HFFc6 (cell line): ENCODE data around the gene AQP1. TPM values are rescaled to one million over a fixed set of nuclear protein-coding genes. Genes with fewer than 3 reads are reported as not detected.

Experiments
- DNase-seq: peaks from one replicate; pipeline ENCODE4 v3.0.0-alpha.2; 2018
- H3K27ac Mint-ChIP-seq: 2 replicates; pipeline ENCODE4 v1.8.0; 2020; ENCODE audit warnings: mild to moderate bottlenecking, mixed read lengths
- H3K27me3 Mint-ChIP-seq: 2 replicates; pipeline ENCODE4 v1.8.0; 2021; ENCODE audit warnings: mild to moderate bottlenecking, moderate library complexity, mixed read lengths; ENCODE audit not compliant: insufficient read depth
- H3K36me3 Mint-ChIP-seq: 2 replicates; pipeline ENCODE4 v1.8.0; 2021; ENCODE audit warnings: low read depth, mixed read lengths
- H3K4me1 Mint-ChIP-seq: 2 replicates; pipeline ENCODE4 v1.8.0; 2020; ENCODE audit warnings: low read depth, mixed read lengths
- H3K4me3 Mint-ChIP-seq: 2 replicates; pipeline ENCODE4 v1.8.0; 2020; ENCODE audit warnings: mild to moderate bottlenecking, moderate library complexity, mixed read lengths
- H3K9me3 Mint-ChIP-seq: 2 replicates; pipeline ENCODE4 v1.8.0; 2020; ENCODE audit warnings: mild to moderate bottlenecking, mixed read lengths
- total RNA-seq, 6 experiments: library from RNA; stranded (reverse); fragmentation: NEBNext Ultra II Directional; extraction: Animal tissue kit (Norgen Biotek cat#: 25700); gene quantifications; 2 replicates in 1 of 6; 3 replicates in 5 of 6; pipeline ENCODE4 v1.2.3, GENCODE V29; 2021
- TF ChIP-seq, protein P1 (sequence below): fragments of 200-600 bp; sonication (generic); IDR thresholded peaks from 2 replicates; pipeline ENCODE4 v1.5.0; 2021; ENCODE audit warnings: antibody characterized with exemption, mild to moderate bottlenecking

AQP1 gene
- total RNA-seq, 6 experiments from 2014 or later, result 0.40 to 0.94 (median 0.57) TPM

DNA sequence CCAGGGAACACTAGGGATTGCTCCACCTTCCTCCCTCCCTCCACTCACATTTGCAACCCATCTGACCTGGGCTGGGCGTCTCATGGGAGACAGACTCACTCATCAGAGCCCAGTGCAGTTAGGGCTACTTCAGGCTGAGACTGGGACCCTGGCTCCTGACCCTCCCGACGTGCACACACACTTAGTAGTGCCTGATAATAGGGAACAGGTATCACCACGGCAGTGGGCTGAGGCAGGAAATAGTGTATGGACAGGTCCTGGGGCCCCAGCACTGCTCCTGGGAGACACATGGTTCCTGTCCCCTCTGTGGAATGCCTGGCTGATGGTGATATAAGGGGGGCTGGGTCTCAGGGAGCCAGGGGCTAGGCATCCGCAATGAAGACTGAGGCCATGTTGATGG, 14.3 kb downstream of the AQP1 start:
- no peak overlapping the region for H3K27ac Mint-ChIP-seq
- H3K36me3 Mint-ChIP-seq, result no peaks in the 10 kb centered on the region
- TF ChIP-seq, protein P1, sequence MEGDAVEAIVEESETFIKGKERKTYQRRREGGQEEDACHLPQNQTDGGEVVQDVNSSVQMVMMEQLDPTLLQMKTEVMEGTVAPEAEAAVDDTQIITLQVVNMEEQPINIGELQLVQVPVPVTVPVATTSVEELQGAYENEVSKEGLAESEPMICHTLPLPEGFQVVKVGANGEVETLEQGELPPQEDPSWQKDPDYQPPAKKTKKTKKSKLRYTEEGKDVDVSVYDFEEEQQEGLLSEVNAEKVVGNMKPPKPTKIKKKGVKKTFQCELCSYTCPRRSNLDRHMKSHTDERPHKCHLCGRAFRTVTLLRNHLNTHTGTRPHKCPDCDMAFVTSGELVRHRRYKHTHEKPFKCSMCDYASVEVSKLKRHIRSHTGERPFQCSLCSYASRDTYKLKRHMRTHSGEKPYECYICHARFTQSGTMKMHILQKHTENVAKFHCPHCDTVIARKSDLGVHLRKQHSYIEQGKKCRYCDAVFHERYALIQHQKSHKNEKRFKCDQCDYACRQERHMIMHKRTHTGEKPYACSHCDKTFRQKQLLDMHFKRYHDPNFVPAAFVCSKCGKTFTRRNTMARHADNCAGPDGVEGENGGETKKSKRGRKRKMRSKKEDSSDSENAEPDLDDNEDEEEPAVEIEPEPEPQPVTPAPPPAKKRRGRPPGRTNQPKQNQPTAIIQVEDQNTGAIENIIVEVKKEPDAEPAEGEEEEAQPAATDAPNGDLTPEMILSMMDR, result no peak
- H3K4me1 Mint-ChIP-seq, result peaks cover 7% of the 10 kb centered on the region
- peaks cover 7% of the 10 kb centered on the region; the same call in 1 of the 2 replicates for H3K9me3 Mint-ChIP-seq
- no peak for DNase-seq
- H3K4me3 Mint-ChIP-seq, result no peak overlapping the region
- peaks cover 32% of the 10 kb centered on the region for H3K27me3 Mint-ChIP-seq

DNA sequence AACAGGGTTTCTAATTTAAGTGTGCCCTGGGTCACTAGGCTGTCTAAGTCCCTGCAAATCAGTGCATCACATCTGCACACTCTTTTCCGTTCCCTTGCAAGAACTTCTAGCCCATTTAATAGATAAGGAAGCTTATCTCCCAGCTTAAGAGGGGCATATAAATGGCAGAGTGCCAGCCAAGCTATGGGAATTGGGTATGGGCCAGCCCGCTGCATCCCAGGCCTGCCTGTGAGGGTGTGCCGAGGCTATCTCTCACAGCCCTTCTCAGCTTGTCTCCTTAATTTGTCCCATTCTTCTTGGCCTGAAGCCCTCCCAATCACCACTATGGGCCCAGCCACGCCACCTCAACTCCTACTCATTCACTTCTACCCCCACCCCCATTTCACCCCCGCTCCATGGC, 14.7 kb downstream of the AQP1 start:
- H3K9me3 Mint-ChIP-seq, result peaks cover 7% of the 10 kb centered on the region; the same call in 1 of the 2 replicates
- H3K36me3 Mint-ChIP-seq, result no peaks in the 10 kb centered on the region
- no peak overlapping the region for H3K4me3 Mint-ChIP-seq
- peaks cover 35% of the 10 kb centered on the region for H3K27me3 Mint-ChIP-seq
- no peak for DNase-seq
- TF ChIP-seq, protein P1, result no peak
- no peak overlapping the region for H3K27ac Mint-ChIP-seq
- peaks cover 3% of the 10 kb centered on the region for H3K4me1 Mint-ChIP-seq

DNA sequence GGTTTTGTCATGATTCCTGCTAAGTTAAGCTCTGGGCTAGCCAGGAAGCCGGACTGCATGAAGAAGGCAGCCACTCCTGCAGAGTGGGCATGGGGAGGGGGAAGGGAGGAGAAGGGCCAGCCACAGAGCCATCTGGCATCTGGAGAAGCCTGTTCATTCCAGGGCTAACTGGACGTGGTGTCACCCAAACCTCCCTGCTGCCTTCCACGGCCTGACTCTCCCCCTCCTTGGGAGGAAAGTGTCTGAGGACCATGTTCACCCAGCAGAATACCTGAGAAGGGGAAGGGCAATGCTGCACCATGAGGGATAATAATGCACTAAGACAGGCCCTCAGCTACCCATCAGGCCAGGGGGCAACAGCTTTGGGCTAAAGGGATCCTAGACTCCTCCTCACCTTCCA, 15.4 kb downstream of the AQP1 start:
- Mint-ChIP-seq H3K4me1 (no peaks in the 10 kb centered on the region), H3K27ac (no peak overlapping the region), H3K9me3 (peaks cover 7% of the 10 kb centered on the region; the same call in 1 of the 2 replicates), H3K36me3 (no peaks in the 10 kb centered on the region), H3K27me3 (peaks cover 40% of the 10 kb centered on the region), H3K4me3 (no peak overlapping the region)
- no peak for DNase-seq
- TF ChIP-seq, protein P1, result no peak

DNA sequence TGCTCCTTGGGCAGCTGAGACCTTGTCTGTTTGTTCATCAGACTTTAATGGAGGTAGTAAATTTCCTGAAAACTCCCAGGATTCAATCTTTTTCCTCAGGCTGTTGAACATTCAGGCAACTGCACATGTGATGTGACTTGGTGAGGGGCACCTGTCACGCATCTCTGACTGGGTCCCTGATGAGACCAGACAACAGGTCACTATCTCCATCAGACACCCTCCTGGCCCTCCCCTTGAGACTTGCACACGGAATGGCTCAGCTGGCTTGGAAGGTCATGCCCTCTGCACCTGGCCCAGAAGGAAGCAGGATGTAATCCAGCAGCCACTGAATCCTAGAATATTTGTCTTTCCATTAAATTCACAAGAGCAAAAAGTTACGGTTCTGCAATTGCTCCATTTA, 15.9 kb downstream of the AQP1 start:
- H3K4me1 Mint-ChIP-seq, result no peaks in the 10 kb centered on the region
- peaks cover 46% of the 10 kb centered on the region for H3K27me3 Mint-ChIP-seq
- DNase-seq, result no peak
- H3K27ac Mint-ChIP-seq, result no peak overlapping the region
- TF ChIP-seq, protein P1, result no peak
- H3K9me3 Mint-ChIP-seq, result peaks cover 7% of the 10 kb centered on the region; the same call in 1 of the 2 replicates
- no peak overlapping the region for H3K4me3 Mint-ChIP-seq
- no peaks in the 10 kb centered on the region for H3K36me3 Mint-ChIP-seq

DNA sequence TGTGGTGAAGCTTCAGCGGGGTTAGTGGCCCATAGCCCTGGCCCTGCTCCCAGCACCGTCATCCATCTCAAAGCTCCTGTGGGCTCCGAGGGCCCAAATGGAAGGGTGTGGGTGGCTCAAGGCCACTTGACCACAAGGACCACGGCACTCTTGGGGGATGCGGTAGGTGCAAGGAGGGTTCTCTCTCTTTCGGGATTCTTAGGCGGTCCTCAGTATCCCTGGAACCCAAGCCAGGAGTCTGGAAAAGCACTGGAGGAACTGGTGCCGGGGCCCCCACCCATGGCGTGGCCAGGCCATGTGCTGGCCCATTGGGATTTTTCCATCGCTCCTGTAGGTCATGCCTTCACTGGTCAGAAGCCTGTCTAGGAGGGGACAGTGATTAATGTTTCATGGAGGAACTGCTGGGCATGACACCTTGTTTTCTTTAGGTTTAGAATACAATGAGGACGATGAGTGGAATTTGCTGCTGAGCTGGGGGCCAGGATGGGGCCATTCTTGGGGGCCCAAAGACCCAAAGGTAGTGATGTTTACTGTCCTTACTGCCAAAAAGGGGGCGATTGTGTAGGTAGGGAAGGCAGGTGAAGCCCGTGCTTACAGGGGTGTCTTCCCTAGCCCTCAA, 16.7 kb downstream of the AQP1 start:
- peaks cover 46% of the 10 kb centered on the region for H3K27me3 Mint-ChIP-seq
- H3K36me3 Mint-ChIP-seq, result no peaks in the 10 kb centered on the region
- no peaks in the 10 kb centered on the region for H3K4me1 Mint-ChIP-seq
- H3K4me3 Mint-ChIP-seq, result no peak overlapping the region
- no peak overlapping the region for H3K27ac Mint-ChIP-seq
- TF ChIP-seq, protein P1, result no peak
- DNase-seq, result no peak
- peaks cover 7% of the 10 kb centered on the region; the same call in 1 of the 2 replicates for H3K9me3 Mint-ChIP-seq
